BLaER1 treated with 17β-estradiol and CSF1 and Interleukin-3, amounts not matched to agents 10 nM and 100 nM (cell line): ENCODE data around the gene DEFB132.
A peak's percentile ranks its signal among the peaks of the same experiment; 100 is the strongest.

Source experiments
- H3K27ac ChIP-seq, 11 experiments: shearing (Covaris generic); formaldehyde crosslinking; 2 replicates each; pipeline ENCODE4 v1.8.1; 2022
- H3K27me3 ChIP-seq, 11 experiments: shearing (Covaris generic); formaldehyde crosslinking; 2 replicates each; pipeline ENCODE4 v1.8.1; 2022
- H3K36me3 ChIP-seq, 11 experiments: shearing (Covaris generic); formaldehyde crosslinking; 2 replicates each; pipeline ENCODE4 v1.8.1; 2022
- H3K4me1 ChIP-seq, 10 experiments: shearing (Covaris generic); formaldehyde crosslinking; 2 replicates each; pipeline ENCODE4 v1.8.1; 2022
- H3K4me2 ChIP-seq, 11 experiments: shearing (Covaris generic); formaldehyde crosslinking; 2 replicates each; pipeline ENCODE4 v1.8.1; 2022
- H3K4me3 ChIP-seq, 10 experiments: shearing (Covaris generic); formaldehyde crosslinking; 2 replicates each; pipeline ENCODE4 v1.8.1; 2022
- H3K9ac ChIP-seq, 11 experiments: shearing (Covaris generic); formaldehyde crosslinking; 2 replicates each; pipeline ENCODE4 v1.8.1; 2022
- H3K9me3 ChIP-seq, 11 experiments: shearing (Covaris generic); formaldehyde crosslinking; replicated peaks in 1 of 11; 2 replicates each; pipeline ENCODE4 v1.8.1; 2022
- H4K20me1 ChIP-seq, 11 experiments: shearing (Covaris generic); formaldehyde crosslinking; 2 replicates each; pipeline ENCODE4 v1.8.1; 2022
- Cebpa-rat ChIP-seq, 11 experiments: shearing (Covaris generic); IDR thresholded peaks; 2 replicates each; pipeline ENCODE4 v1.8.1; 2022

DEFB132 gene

DNA sequence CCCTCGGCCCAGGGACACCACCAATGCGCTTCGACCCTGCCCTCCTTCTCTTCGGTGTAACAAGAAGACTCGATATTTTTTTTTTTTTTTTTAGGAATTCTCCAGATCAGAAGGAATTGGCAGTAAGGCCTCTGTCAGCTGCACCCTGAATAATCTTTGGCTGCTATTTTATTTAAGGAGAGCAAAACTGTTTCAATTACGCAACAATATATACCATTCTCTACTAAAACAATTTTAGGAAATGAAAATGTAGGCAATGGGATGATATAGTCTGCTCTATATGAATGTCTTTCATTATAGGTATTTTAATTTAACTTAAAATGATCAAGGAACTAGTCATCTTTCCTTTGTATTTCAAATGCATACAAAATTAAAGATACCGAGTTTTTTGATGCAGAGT is 53.1 kb downstream of the DEFB132 start:
- Histone ChIP-seq H3K4me1 (peaks cover 14 to 37% (median 21%) of the 10 kb centered on the region in 10 experiments; a peak in 19 of 20 replicates), H3K36me3 (no peaks in the 10 kb centered on the region), H3K9ac (no peak overlapping the region), H3K27me3 (no peaks in the 10 kb centered on the region), H3K4me2 (peak overlapping the region; percentile 41 to 74 (median 54)), H3K27ac (no peak overlapping the region), H4K20me1 (no peaks in the 10 kb centered on the region), H3K9me3 (peaks cover 0 to 5% (median 0%) of the 10 kb centered on the region in 11 experiments; a peak in 2 of 22 replicates), H3K4me3 (peak overlapping the region in 4 of 10 experiments; percentile 11 to 51 (median 29); a peak in 6 of 20 replicates)
- TF ChIP-seq Cebpa-rat (IDR thresholded peaks at IDR 0.05) = peak in 3 of 11 experiments; percentile 52 to 63 (median 63); a peak in 4 of 22 replicates
